ENCODE data around the gene SULT2A1.

SULT2A1 gene

DNA sequence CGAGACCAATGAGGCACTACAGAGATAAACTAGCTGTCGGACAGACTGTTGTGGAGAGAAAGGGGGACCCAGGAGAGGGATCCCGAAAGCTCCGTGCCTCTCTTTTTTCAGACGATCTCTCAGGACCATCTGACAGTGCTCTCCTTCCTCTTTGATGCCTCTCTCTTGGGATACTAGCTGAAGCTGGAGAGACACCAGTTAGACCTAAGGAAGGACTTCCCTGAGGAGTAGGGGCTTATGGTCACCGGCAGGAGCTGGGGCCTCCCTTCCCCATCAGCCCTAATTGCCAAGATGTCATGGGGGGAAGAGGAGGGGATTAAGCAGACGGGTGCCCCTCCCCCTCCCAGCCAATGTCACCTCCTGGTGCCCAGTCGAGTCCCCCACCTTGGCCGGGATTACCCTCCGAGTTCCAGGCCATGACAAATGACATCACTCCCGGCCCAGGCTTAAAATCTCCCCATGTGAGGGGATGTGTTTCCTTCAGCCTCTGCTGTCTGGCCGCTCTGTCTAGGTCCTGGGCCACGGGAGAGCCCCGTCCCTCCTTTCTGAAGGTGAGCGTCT lies 64.6 kb downstream of the SULT2A1 start, which contains the start of gene CRX:
TSS of gene CRX (plus strand) at position 478 of the 561 bp plus-strand sequence. CDS start 12,507 bp downstream, outside the sequence.
- no peak for ATAC-seq (ENCODE audit: insufficient read depth, low read depth)
- no peak within 1 kb of the TSS for H3K27ac ChIP-seq (ENCODE audit: low read length)

More for the DNA sequence above, 64.6 kb downstream of the SULT2A1 start, which contains the start of gene CRX:
- no peak within 1 kb of the TSS for H2AFZ ChIP-seq (ENCODE audit: low read depth, low read length)
- TF ChIP-seq, protein P1, sequence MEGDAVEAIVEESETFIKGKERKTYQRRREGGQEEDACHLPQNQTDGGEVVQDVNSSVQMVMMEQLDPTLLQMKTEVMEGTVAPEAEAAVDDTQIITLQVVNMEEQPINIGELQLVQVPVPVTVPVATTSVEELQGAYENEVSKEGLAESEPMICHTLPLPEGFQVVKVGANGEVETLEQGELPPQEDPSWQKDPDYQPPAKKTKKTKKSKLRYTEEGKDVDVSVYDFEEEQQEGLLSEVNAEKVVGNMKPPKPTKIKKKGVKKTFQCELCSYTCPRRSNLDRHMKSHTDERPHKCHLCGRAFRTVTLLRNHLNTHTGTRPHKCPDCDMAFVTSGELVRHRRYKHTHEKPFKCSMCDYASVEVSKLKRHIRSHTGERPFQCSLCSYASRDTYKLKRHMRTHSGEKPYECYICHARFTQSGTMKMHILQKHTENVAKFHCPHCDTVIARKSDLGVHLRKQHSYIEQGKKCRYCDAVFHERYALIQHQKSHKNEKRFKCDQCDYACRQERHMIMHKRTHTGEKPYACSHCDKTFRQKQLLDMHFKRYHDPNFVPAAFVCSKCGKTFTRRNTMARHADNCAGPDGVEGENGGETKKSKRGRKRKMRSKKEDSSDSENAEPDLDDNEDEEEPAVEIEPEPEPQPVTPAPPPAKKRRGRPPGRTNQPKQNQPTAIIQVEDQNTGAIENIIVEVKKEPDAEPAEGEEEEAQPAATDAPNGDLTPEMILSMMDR (IDR thresholded peaks at IDR 0.05; ENCODE audit: borderline replicate concordance, extremely low read depth, low read length, poor library complexity, severe bottlenecking) = no peak
- no peak for TF ChIP-seq EZH2 (IDR thresholded peaks at IDR 0.05; ENCODE audit: borderline replicate concordance, low read depth, low read length, severe bottlenecking)
- no peaks in the 10 kb centered on the region; the same call in 1 of the 2 replicates for H4K20me1 ChIP-seq (ENCODE audit: insufficient read depth, low read length)
- no peaks in the 10 kb centered on the region for H3K4me1 ChIP-seq (ENCODE audit: insufficient read depth, low read length)
- no peak for DNase-seq
- H3K27me3 ChIP-seq (ENCODE audit: insufficient read depth, low read length, poor library complexity) = peaks cover 15% of the 10 kb centered on the region
- no peaks in the 10 kb centered on the region for H3K9me3 ChIP-seq (ENCODE audit: insufficient read depth, low read length, severe bottlenecking)
- no peak within 1 kb of the TSS for H3K9ac ChIP-seq (ENCODE audit: low read depth, low read length)
- H3K79me2 ChIP-seq (ENCODE audit: insufficient read depth, low read length) = no peaks in the 10 kb centered on the region
- no peak within 1 kb of the TSS for H3K4me3 ChIP-seq (ENCODE audit: low read depth in 1 of 2, low read length in 2 of 2)
- no peak within 1 kb of the TSS for H3K4me2 ChIP-seq (ENCODE audit: insufficient read depth, low read length)
- H3K36me3 ChIP-seq (ENCODE audit: insufficient read depth, low read length) = no peaks in the 10 kb centered on the region
